ENCODE data around the gene SHC3. TPM values are rescaled to one million over a fixed set of nuclear protein-coding genes. Genes with fewer than 3 reads are reported as not detected.

Gene SHC3
- not detected for total RNA-seq

GRCh38 chr9:89177944-89178829, at the start of gene SHC3:
SHC3 (minus strand) TSS chr9:89178818; CDS start chr9:89178460, 358 bp downstream.
- intact Hi-C loops (cut with micrococcal nuclease), result no loop called here
- no peaks in the 10 kb centered on the region for H3K9me3 Mint-ChIP-seq
- ChIA-PET POLR2A (no interaction called here), CTCF (no interaction called here)
- peaks cover 23% of the 10 kb centered on the region for H3K4me1 Mint-ChIP-seq (ENCODE audit: low read depth)
- ATAC-seq (no peak), DNase-seq (peak; percentile 18)
- no peak within 1 kb of the TSS for H3K27ac Mint-ChIP-seq
- peak within 1 kb of the TSS; percentile 56 for H3K4me3 Mint-ChIP-seq
- H3K36me3 Mint-ChIP-seq (ENCODE audit: low read depth), result no peaks in the 10 kb centered on the region
- no peak for TF ChIP-seq CTCF (IDR thresholded peaks at IDR 0.05)
- H3K27me3 Mint-ChIP-seq, result peaks cover 59% of the 10 kb centered on the region

- no peak for ATAC-seq
- no peak for DNase-seq
- Mint-ChIP-seq H3K9me3 (no peaks in the 10 kb centered on the region), H3K27me3 (peaks cover 26% of the 10 kb centered on the region), H3K36me3 (ENCODE audit: low read depth) (no peaks in the 10 kb centered on the region), H3K27ac (no peak overlapping the region), H3K4me1 (ENCODE audit: low read depth) (no peaks in the 10 kb centered on the region), H3K4me3 (no peak overlapping the region)
- intact Hi-C loops (cut with micrococcal nuclease), result no loop called here
- CTCF ChIA-PET, result no interaction called here
- no peak for TF ChIP-seq CTCF (IDR thresholded peaks at IDR 0.05)
- POLR2A ChIA-PET, result interaction anchor here (0.5 kb wide), 1 partner anchor 781 kb away, joined by 3 read pairs; no protein-coding TSS in a partner anchor
Measured at GRCh38 chr9:89225991-89226471, 47.4 kb upstream of the SHC3 start.

GRCh38 chr9:89225587-89225986, 47.0 kb upstream of the SHC3 start:
- POLR2A ChIA-PET, result no interaction called here

GRCh38 chr9:89225036-89225435, 46.4 kb upstream of the SHC3 start:
- TF ChIP-seq CTCF (IDR thresholded peaks at IDR 0.05), result no peak
- peaks cover 21% of the 10 kb centered on the region for H3K27me3 Mint-ChIP-seq
- H3K4me1 Mint-ChIP-seq (ENCODE audit: low read depth), result no peaks in the 10 kb centered on the region
- H3K4me3 Mint-ChIP-seq, result no peak overlapping the region
- ChIA-PET CTCF (no interaction called here), POLR2A (no interaction called here)
- intact Hi-C loops (cut with micrococcal nuclease), result no loop called here
- no peaks in the 10 kb centered on the region for H3K36me3 Mint-ChIP-seq (ENCODE audit: low read depth)
- H3K9me3 Mint-ChIP-seq, result no peaks in the 10 kb centered on the region
- no peak for ATAC-seq
- no peak for DNase-seq
- no peak overlapping the region for H3K27ac Mint-ChIP-seq

More at GRCh38 chr9:89225587-89225986, 47.0 kb upstream of the SHC3 start:
- intact Hi-C loops (cut with micrococcal nuclease), result no loop called here
- ATAC-seq (no peak), DNase-seq (no peak)
- Mint-ChIP-seq H3K9me3 (no peaks in the 10 kb centered on the region), H3K36me3 (ENCODE audit: low read depth) (no peaks in the 10 kb centered on the region), H3K4me1 (ENCODE audit: low read depth) (no peaks in the 10 kb centered on the region), H3K27ac (no peak overlapping the region), H3K27me3 (peaks cover 23% of the 10 kb centered on the region), H3K4me3 (no peak overlapping the region)
- CTCF ChIA-PET, result no interaction called here
- no peak for TF ChIP-seq CTCF (IDR thresholded peaks at IDR 0.05)

GRCh38 chr9:89224633-89225032, 46.0 kb upstream of the SHC3 start:
- no peak overlapping the region for H3K4me3 Mint-ChIP-seq
- intact Hi-C loops (cut with micrococcal nuclease), result no loop called here
- H3K9me3 Mint-ChIP-seq, result no peaks in the 10 kb centered on the region
- ChIA-PET CTCF (no interaction called here), POLR2A (no interaction called here)
- ATAC-seq (no peak), DNase-seq (no peak)
- no peak for TF ChIP-seq CTCF (IDR thresholded peaks at IDR 0.05)
- no peaks in the 10 kb centered on the region for H3K36me3 Mint-ChIP-seq (ENCODE audit: low read depth)
- H3K27me3 Mint-ChIP-seq, result peaks cover 21% of the 10 kb centered on the region
- no peaks in the 10 kb centered on the region for H3K4me1 Mint-ChIP-seq (ENCODE audit: low read depth)
- no peak overlapping the region for H3K27ac Mint-ChIP-seq

Data from activated CD8-positive, alpha-beta T cell treated with anti-CD3 and anti-CD28 coated beads for 36 hours (primary cell).